ENCODE results near the gene MRPL10.

GRCh38 chr17:47822785-47823184 is 8.6 kb downstream of the MRPL10 start:
- no peak for TF ChIP-seq EP300 (IDR thresholded peaks at IDR 0.05)
- no peak for TF ChIP-seq RFX5 (IDR thresholded peaks at IDR 0.05)
- TF ChIP-seq CTCF (IDR thresholded peaks at IDR 0.05): no peak
